SK-N-SH (cell line): Measurements from ENCODE around the gene CPSF3. TPM values are rescaled to one million over a fixed set of nuclear protein-coding genes. Genes with fewer than 3 reads are reported as not detected.

Experiments used
- CTCF ChIA-PET: fragments of 300-600, 350-600 bp; formaldehyde crosslinking; extraction: SDS; loops from one replicate; lab custom pipeline; 2021; lab: Yijun Ruan, JAX
- POLR2A ChIA-PET: fragments of 350-600 bp; sonication (Branson Sonifier 250); formaldehyde crosslinking; extraction: SDS; loops from one replicate; lab custom pipeline; 2020; ENCODE audit warnings: antibody characterized with exemption, inconsistent platforms; lab: Yijun Ruan, JAX
- DNase-seq: peaks from one replicate; pipeline ENCODE4 v3.0.0; 2012
- H2AFZ ChIP-seq: fragments of 200-600 bp; sonication (generic); 2 replicates; pipeline ENCODE4 v1.8.1; 2016; ENCODE audit warnings: antibody characterized with exemption, mild to moderate bottlenecking, low read depth
- H3F3A ChIP-seq: fragments of 200-600 bp; sonication (generic); replicated peaks from 2 replicates; pipeline ENCODE3; 2016; ENCODE audit warnings: antibody characterized with exemption, mild to moderate bottlenecking; ENCODE audit not compliant: insufficient read depth
- H3K27ac ChIP-seq, 2 experiments: fragments of 200-500 bp in 1 of 2; fragments of 200-600 bp in 1 of 2; sonication (Bioruptor generic) in 1 of 2; sonication (generic), shearing (Covaris generic) in 1 of 2; 2 replicates each; pipeline versions ENCODE4 v1.5.1 to v1.6.1; 2014 to 2016; ENCODE audit warnings: low read depth in 2 of 2, inconsistent platforms in 1 of 2, low read length in 1 of 2, mild to moderate bottlenecking in 1 of 2, mixed read lengths in 1 of 2
- H3K27me3 ChIP-seq: fragments of 200-600 bp; sonication (generic), shearing (Covaris generic); 2 replicates; pipeline ENCODE4 v1.6.1; 2016; ENCODE audit warnings: mixed run types; ENCODE audit not compliant: insufficient read depth
- H3K36me3 ChIP-seq, 2 experiments: fragments of 200-500 bp in 1 of 2; fragments of 200-600 bp in 1 of 2; sonication (Bioruptor generic) in 1 of 2; sonication (generic) in 1 of 2; replicated peaks in 1 of 2; 2 replicates each; pipeline versions ENCODE3 to v1.5.1; 2014 to 2016; ENCODE audit warnings: low read length in 1 of 2, mild to moderate bottlenecking in 1 of 2; ENCODE audit not compliant: insufficient read depth in 2 of 2, control insufficient read depth in 1 of 2
- H3K4me1 ChIP-seq, 2 experiments: fragments of 200-500 bp in 1 of 2; fragments of 200-600 bp in 1 of 2; sonication (Bioruptor generic) in 1 of 2; sonication (generic), shearing (Covaris generic) in 1 of 2; 2 replicates each; pipeline versions ENCODE4 v1.5.1 to v1.6.1; 2014 to 2016; ENCODE audit warnings: low read depth in 1 of 2, low read length in 1 of 2, mixed run types in 1 of 2; ENCODE audit not compliant: insufficient read depth in 2 of 2, control insufficient read depth in 1 of 2
- H3K4me2 ChIP-seq: fragments of 200-600 bp; sonication (generic), shearing (Covaris generic); 2 replicates; pipeline ENCODE4 v1.6.1; 2017; ENCODE audit warnings: mixed run types
- H3K4me3 ChIP-seq, 2 experiments: fragments of 200-500 bp in 1 of 2; fragments of 200-600 bp in 1 of 2; sonication (Bioruptor generic) in 1 of 2; sonication (generic), shearing (Covaris generic) in 1 of 2; 2 replicates each; pipeline versions ENCODE4 v1.5.1 to v1.8.1; 2014 to 2016; ENCODE audit warnings: low read depth in 2 of 2, inconsistent platforms in 1 of 2, low read length in 1 of 2, mild to moderate bottlenecking in 1 of 2, mixed read lengths in 1 of 2, moderate library complexity in 1 of 2
- H3K79me2 ChIP-seq: fragments of 200-600 bp; sonication (generic); 2 replicates; pipeline ENCODE4 v1.8.1; 2017; ENCODE audit warnings: mild to moderate bottlenecking; ENCODE audit not compliant: insufficient read depth
- H3K9ac ChIP-seq: fragments of 200-600 bp; sonication (generic); 2 replicates; pipeline ENCODE4 v1.6.1; 2017; ENCODE audit warnings: mixed run types
- H3K9me2 ChIP-seq: fragments of 200-600 bp; sonication (generic); 2 replicates; pipeline ENCODE4 v1.6.1; 2017; ENCODE audit warnings: mixed run types
- H3K9me3 ChIP-seq: fragments of 200-600 bp; sonication (generic); 2 replicates; pipeline ENCODE4 v1.6.1; 2017; ENCODE audit warnings: mixed run types, mild to moderate bottlenecking, moderate library complexity
- H4K20me1 ChIP-seq: fragments of 200-600 bp; sonication (generic); 2 replicates; pipeline ENCODE4 v1.6.1; 2017; ENCODE audit warnings: mild to moderate bottlenecking, mixed run types; ENCODE audit not compliant: insufficient read depth
- CHD2 ChIP-seq: fragments of 150-350 bp; IDR thresholded peaks from 2 replicates; pipeline ENCODE4 v1.6.1; 2018; ENCODE audit warnings: low read length; ENCODE audit not compliant: partially characterized antibody
- EP300 ChIP-seq, 2 experiments: IDR thresholded peaks; 2 replicates each; pipeline versions ENCODE4 v1.4.0 to v1.6.1; 2012; ENCODE audit warnings: borderline replicate concordance in 1 of 2, low read depth in 1 of 2, low read length in 1 of 2
- FOSL2 ChIP-seq: IDR thresholded peaks from 2 replicates; pipeline ENCODE4 v1.4.0; 2012; ENCODE audit warnings: low read depth, mild to moderate bottlenecking, moderate library complexity, borderline replicate concordance
- FOXM1 ChIP-seq: IDR thresholded peaks from 2 replicates; pipeline ENCODE4 v1.4.0; 2012; ENCODE audit warnings: low read depth, mild to moderate bottlenecking
- JUND ChIP-seq: IDR thresholded peaks from 2 replicates; pipeline ENCODE4 v1.4.0; 2012
- POLR2AphosphoS5 ChIP-seq: IDR thresholded peaks from 2 replicates; pipeline ENCODE4 v1.6.1; 2012; ENCODE audit warnings: low read depth, low read length
- SIN3A ChIP-seq: IDR thresholded peaks from 2 replicates; pipeline ENCODE4 v1.6.1; 2012; ENCODE audit warnings: low read depth, mild to moderate bottlenecking, low read length, moderate library complexity, borderline replicate concordance
- SMC3 ChIP-seq: IDR thresholded peaks from 2 replicates; pipeline ENCODE4 v1.6.1; 2012; ENCODE audit warnings: low read depth, low read length, improper control_type of control experiment
- TCF12 ChIP-seq: IDR thresholded peaks from 2 replicates; pipeline ENCODE4 v1.4.0; 2012
- WGBS: methylation state at CpG from one replicate; pipeline ENCODE4 v1.1.6; 2017; ENCODE audit warnings: low lambda C conversion rate; 5-methylcytosine and 5-hydroxymethylcytosine counted together
- polyA plus RNA-seq, 3 experiments: library from polyadenylated mRNA; depleted of rRNA; stranded (reverse); fragments of >200 nt; gene quantifications; 2 replicates each; pipeline ENCODE4 v1.2.3, GENCODE V29; 2012
- TF ChIP-seq, protein P1 (sequence below): IDR thresholded peaks from 2 replicates; pipeline ENCODE4; 2012
- TF ChIP-seq, protein P2 (sequence below): fragments of 200-600 bp; sonication (generic); IDR thresholded peaks from 2 replicates; pipeline ENCODE4 v1.6.1; 2017; ENCODE audit warnings: antibody characterized with exemption, mild to moderate bottlenecking, moderate library complexity
- TF ChIP-seq, protein P3 (sequence below): IDR thresholded peaks from 2 replicates; pipeline ENCODE4 v1.4.0; 2012; ENCODE audit warnings: low read depth
- TF ChIP-seq, protein P4 (sequence below): IDR thresholded peaks from 2 replicates; pipeline ENCODE4 v1.6.1; 2012; ENCODE audit warnings: mild to moderate bottlenecking, low read depth, low read length, moderate library complexity

The CPSF3 gene
- polyA plus RNA-seq, 1 of the 3 experiments (the other 2 are of a cell fraction) = 34.2 TPM

DNA sequence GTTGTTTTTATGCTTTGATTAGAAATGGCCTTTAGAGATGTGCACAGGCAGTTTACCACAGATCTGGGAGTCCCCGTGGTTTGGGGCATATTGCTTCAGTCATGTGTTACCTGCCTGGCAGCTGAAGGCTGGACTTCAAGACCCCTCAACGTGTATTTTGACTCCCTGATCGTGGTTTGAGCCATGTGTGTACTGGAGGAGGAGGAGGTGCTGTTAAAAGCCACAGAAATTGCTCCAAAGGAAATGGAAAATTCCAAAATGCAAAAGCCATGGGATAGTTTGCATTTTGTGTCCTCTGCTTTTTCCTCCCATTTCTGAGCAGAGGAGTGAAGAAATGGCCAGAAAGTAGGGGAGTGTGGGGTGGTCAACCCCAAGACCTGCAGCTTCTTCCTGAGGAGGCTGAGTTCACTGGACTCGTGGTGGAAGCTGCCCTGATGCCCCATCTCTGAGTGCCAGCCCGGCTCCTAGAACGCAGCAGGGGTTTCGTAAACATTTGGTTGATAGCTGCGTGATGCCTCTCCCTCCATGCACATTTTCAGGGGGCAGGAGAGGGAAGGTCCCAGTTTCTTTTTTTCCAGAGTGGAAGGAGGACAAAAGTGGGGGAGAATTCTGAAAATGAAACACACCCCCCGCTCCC lies 45.9 kb upstream of the CPSF3 start:
- H4K20me1 ChIP-seq = no peaks in the 10 kb centered on the region
- no peaks in the 10 kb centered on the region for H3K27me3 ChIP-seq
- H3K9me3 ChIP-seq = no peaks in the 10 kb centered on the region
- 78% methylated on average over 9 of the region's 9 CpGs for WGBS
- H3K79me2 ChIP-seq = peaks cover 7% of the 10 kb centered on the region; the same call in 1 of the 2 replicates
- peak overlapping the region; percentile 56 to 97 for H3K27ac ChIP-seq
- no peak for DNase-seq
- no peak overlapping the region for H2AFZ ChIP-seq
- no peaks in the 10 kb centered on the region for H3K9me2 ChIP-seq
- H3K4me1 ChIP-seq = peaks cover 10 to 47% of the 10 kb centered on the region in 2 experiments; a peak in 3 of 4 replicates
- H3K9ac ChIP-seq = no peak overlapping the region
- peaks cover 36% of the 10 kb centered on the region for H3F3A ChIP-seq
- peak overlapping the region; percentile 52; the same call in 1 of the 2 replicates for H3K4me2 ChIP-seq
- ChIA-PET CTCF (interaction anchor here (3.2 kb wide), 1 partner anchor 236 kb away, joined by 21 read pairs; no protein-coding TSS in a partner anchor), POLR2A (no interaction called here)
- peaks cover 57 to 63% of the 10 kb centered on the region in 2 experiments for H3K36me3 ChIP-seq
- no peak for TF ChIP-seq CHD2
- no peak overlapping the region for H3K4me3 ChIP-seq

DNA sequence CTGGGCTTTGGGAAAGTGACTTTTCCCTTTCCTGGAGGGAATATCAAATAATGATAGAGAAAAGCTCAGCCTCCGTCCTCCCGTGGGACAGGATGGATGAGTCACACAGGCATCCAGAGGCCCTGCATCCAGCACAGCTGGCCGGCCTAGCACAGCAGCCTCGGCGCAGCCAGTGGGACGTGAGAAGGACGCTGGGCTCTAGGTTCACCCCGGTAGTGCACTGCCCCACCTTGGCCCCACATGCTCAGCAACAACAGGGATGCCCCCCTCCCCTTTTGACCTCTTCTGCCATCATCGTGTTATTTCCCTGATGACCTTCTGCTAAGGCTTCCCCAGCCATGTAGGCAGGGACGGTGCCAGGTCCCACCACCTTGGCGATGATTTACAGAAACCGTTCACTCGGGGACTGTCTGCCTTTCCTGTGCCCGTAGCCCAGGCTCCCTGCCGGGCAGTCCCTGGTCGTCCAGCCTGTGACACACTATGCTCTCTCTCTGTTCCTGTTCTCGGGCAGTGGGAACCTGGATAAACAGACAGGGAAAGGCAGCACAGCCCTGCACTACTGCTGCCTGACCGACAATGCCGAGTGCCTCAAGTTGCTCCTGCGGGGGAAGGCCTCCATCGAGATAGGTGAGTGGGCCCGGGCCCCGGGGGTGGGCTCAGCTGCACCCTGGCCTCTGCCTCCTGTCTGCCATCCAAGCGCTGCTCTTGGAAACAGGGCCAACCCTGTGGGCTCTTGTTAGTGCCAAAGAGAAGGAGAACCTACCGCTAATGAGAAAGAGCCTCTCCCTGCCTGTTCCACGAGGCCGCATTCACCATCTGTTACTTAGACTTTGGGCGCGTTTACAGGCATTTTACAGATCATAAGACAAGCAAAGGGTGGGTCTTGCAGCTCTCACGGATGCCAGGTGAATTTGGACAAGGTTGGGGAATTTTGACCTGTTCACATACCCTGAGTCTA lies 44.7 kb upstream of the CPSF3 start:
- TF ChIP-seq SIN3A = peak; percentile 25; the same call in 1 of the 2 replicates
- TF ChIP-seq SMC3 = no peak
- TF ChIP-seq TCF12 = peak; percentile 68; the same call in 1 of the 2 replicates
- TF ChIP-seq FOXM1 = no peak
- TF ChIP-seq, protein P1, sequence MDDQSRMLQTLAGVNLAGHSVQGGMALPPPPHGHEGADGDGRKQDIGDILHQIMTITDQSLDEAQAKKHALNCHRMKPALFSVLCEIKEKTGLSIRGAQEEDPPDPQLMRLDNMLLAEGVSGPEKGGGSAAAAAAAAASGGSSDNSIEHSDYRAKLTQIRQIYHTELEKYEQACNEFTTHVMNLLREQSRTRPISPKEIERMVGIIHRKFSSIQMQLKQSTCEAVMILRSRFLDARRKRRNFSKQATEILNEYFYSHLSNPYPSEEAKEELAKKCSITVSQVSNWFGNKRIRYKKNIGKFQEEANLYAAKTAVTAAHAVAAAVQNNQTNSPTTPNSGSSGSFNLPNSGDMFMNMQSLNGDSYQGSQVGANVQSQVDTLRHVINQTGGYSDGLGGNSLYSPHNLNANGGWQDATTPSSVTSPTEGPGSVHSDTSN = peak; percentile 6; the same call in 1 of the 2 replicates
- TF ChIP-seq EP300 (IDR thresholded peaks at IDR 0.05; ENCODE audit: borderline replicate concordance in 1 of 2, low read depth in 1 of 2, low read length in 1 of 2) = peak in 1 of 2 experiments; percentile 28; a peak in 1 of 4 replicates
- TF ChIP-seq, protein P2, sequence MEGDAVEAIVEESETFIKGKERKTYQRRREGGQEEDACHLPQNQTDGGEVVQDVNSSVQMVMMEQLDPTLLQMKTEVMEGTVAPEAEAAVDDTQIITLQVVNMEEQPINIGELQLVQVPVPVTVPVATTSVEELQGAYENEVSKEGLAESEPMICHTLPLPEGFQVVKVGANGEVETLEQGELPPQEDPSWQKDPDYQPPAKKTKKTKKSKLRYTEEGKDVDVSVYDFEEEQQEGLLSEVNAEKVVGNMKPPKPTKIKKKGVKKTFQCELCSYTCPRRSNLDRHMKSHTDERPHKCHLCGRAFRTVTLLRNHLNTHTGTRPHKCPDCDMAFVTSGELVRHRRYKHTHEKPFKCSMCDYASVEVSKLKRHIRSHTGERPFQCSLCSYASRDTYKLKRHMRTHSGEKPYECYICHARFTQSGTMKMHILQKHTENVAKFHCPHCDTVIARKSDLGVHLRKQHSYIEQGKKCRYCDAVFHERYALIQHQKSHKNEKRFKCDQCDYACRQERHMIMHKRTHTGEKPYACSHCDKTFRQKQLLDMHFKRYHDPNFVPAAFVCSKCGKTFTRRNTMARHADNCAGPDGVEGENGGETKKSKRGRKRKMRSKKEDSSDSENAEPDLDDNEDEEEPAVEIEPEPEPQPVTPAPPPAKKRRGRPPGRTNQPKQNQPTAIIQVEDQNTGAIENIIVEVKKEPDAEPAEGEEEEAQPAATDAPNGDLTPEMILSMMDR = no peak
- TF ChIP-seq POLR2AphosphoS5 = peak; percentile 42; the same call in 1 of the 2 replicates
- peak; percentile 84 for TF ChIP-seq JUND
- TF ChIP-seq, protein P3, sequence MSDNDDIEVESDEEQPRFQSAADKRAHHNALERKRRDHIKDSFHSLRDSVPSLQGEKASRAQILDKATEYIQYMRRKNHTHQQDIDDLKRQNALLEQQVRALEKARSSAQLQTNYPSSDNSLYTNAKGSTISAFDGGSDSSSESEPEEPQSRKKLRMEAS = peak; percentile 55; the same call in 1 of the 2 replicates
- TF ChIP-seq, protein P4, sequence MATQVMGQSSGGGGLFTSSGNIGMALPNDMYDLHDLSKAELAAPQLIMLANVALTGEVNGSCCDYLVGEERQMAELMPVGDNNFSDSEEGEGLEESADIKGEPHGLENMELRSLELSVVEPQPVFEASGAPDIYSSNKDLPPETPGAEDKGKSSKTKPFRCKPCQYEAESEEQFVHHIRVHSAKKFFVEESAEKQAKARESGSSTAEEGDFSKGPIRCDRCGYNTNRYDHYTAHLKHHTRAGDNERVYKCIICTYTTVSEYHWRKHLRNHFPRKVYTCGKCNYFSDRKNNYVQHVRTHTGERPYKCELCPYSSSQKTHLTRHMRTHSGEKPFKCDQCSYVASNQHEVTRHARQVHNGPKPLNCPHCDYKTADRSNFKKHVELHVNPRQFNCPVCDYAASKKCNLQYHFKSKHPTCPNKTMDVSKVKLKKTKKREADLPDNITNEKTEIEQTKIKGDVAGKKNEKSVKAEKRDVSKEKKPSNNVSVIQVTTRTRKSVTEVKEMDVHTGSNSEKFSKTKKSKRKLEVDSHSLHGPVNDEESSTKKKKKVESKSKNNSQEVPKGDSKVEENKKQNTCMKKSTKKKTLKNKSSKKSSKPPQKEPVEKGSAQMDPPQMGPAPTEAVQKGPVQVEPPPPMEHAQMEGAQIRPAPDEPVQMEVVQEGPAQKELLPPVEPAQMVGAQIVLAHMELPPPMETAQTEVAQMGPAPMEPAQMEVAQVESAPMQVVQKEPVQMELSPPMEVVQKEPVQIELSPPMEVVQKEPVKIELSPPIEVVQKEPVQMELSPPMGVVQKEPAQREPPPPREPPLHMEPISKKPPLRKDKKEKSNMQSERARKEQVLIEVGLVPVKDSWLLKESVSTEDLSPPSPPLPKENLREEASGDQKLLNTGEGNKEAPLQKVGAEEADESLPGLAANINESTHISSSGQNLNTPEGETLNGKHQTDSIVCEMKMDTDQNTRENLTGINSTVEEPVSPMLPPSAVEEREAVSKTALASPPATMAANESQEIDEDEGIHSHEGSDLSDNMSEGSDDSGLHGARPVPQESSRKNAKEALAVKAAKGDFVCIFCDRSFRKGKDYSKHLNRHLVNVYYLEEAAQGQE = 0 out of 2 replicates have a peak, but pooled peaks have one; percentile 33
- peak; percentile 95 for TF ChIP-seq FOSL2
- H3F3A ChIP-seq = peaks cover 36% of the 10 kb centered on the region
- H3K27ac ChIP-seq = peak overlapping the region; percentile 56 to 97
- no peak overlapping the region; the same call in 1 of the 2 replicates for H3K9ac ChIP-seq
- peaks cover 54 to 59% of the 10 kb centered on the region in 2 experiments for H3K36me3 ChIP-seq
- no peak overlapping the region for H2AFZ ChIP-seq
- H3K9me3 ChIP-seq = no peaks in the 10 kb centered on the region
- DNase-seq = no peak
- no peaks in the 10 kb centered on the region for H4K20me1 ChIP-seq
- WGBS = 65% methylated on average over 30 of the region's 30 CpGs
- H3K79me2 ChIP-seq = peaks cover 7% of the 10 kb centered on the region; the same call in 1 of the 2 replicates
- no peak overlapping the region for H3K4me3 ChIP-seq
- CTCF ChIA-PET = interaction anchor here (0.7 to 1.3 kb wide), 3 partner anchors 11 to 1425 kb away, joined by 3 to 4 read pairs (median 3); no protein-coding TSS in a partner anchor
- peak overlapping the region; percentile 52; the same call in 1 of the 2 replicates for H3K4me2 ChIP-seq
- POLR2A ChIA-PET = no interaction called here
- H3K27me3 ChIP-seq = no peaks in the 10 kb centered on the region
- H3K4me1 ChIP-seq = peaks cover 10 to 52% of the 10 kb centered on the region in 2 experiments; a peak in 3 of 4 replicates
- H3K9me2 ChIP-seq = no peaks in the 10 kb centered on the region
